DND-41 (cell line): Measurements from ENCODE around the gene PTPRG.

Experiments used
- EZH2 ChIP-seq: IDR thresholded peaks from 3 replicates; pipeline ENCODE4 v1.6.1; 2012; ENCODE audit warnings: borderline replicate concordance, low read depth, mild to moderate bottlenecking, moderate library complexity, low read length, inconsistent platforms; ENCODE audit not compliant: severe bottlenecking
- TF ChIP-seq, protein P1 (sequence below): IDR thresholded peaks from 2 replicates; pipeline ENCODE4 v1.5.1; 2012; ENCODE audit warnings: borderline replicate concordance, low read length, moderate library complexity, mild to moderate bottlenecking; ENCODE audit not compliant: poor library complexity, severe bottlenecking; ENCODE audit errors: extremely low read depth

DNA sequence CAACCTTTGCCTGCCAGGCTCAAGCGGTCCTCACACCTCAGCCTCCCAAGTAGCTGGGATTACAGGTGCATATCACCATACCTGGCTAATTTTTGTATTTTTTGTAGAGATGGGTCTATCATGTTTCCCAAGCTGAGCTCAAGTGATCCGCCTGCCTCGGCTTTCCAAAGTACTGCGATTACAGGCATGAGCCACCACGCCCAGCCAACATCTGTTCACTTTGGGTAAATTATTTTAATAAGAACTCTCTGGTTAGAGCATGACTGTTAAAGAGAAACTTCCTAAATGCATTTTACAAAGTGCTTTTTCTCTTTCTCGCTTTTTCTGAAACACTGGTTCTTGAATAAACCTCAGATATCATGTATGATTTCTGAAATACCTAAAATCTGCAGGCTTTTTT lies 172.5 kb downstream of the PTPRG start:
- TF ChIP-seq, protein P1, sequence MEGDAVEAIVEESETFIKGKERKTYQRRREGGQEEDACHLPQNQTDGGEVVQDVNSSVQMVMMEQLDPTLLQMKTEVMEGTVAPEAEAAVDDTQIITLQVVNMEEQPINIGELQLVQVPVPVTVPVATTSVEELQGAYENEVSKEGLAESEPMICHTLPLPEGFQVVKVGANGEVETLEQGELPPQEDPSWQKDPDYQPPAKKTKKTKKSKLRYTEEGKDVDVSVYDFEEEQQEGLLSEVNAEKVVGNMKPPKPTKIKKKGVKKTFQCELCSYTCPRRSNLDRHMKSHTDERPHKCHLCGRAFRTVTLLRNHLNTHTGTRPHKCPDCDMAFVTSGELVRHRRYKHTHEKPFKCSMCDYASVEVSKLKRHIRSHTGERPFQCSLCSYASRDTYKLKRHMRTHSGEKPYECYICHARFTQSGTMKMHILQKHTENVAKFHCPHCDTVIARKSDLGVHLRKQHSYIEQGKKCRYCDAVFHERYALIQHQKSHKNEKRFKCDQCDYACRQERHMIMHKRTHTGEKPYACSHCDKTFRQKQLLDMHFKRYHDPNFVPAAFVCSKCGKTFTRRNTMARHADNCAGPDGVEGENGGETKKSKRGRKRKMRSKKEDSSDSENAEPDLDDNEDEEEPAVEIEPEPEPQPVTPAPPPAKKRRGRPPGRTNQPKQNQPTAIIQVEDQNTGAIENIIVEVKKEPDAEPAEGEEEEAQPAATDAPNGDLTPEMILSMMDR: no peak
- TF ChIP-seq EZH2: no peak
